ENCODE results near the gene TMEM247. TPM values are rescaled to one million over a fixed set of nuclear protein-coding genes. Genes with fewer than 3 reads are reported as not detected.

The TMEM247 gene
- total and polyA plus RNA-seq, 10 of the 15 experiments (the other 5 are each of a cell fraction or from before 2014, with no cell fraction given) = not detected

DNA sequence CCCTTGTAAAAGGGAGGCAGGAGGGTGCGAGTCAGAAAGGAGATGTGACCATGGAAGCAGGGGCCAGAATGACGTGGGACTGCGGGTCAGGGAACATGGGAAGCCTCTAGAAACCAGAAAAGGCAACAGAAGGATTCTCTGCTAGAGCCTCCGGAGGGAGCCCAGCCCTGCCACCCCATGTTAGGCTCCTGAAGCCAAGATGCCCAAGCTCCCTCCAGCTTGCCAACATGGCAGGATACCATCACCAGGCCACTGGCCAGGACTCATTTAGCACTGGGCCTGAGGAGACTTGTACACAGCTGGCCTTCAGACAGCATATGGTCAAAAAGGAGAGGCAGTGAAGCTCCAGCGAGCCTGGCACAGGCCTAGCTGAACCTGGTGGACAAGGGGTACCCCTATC is 5.6 kb downstream of the TMEM247 start (continued):
- TF ChIP-seq, protein P1, sequence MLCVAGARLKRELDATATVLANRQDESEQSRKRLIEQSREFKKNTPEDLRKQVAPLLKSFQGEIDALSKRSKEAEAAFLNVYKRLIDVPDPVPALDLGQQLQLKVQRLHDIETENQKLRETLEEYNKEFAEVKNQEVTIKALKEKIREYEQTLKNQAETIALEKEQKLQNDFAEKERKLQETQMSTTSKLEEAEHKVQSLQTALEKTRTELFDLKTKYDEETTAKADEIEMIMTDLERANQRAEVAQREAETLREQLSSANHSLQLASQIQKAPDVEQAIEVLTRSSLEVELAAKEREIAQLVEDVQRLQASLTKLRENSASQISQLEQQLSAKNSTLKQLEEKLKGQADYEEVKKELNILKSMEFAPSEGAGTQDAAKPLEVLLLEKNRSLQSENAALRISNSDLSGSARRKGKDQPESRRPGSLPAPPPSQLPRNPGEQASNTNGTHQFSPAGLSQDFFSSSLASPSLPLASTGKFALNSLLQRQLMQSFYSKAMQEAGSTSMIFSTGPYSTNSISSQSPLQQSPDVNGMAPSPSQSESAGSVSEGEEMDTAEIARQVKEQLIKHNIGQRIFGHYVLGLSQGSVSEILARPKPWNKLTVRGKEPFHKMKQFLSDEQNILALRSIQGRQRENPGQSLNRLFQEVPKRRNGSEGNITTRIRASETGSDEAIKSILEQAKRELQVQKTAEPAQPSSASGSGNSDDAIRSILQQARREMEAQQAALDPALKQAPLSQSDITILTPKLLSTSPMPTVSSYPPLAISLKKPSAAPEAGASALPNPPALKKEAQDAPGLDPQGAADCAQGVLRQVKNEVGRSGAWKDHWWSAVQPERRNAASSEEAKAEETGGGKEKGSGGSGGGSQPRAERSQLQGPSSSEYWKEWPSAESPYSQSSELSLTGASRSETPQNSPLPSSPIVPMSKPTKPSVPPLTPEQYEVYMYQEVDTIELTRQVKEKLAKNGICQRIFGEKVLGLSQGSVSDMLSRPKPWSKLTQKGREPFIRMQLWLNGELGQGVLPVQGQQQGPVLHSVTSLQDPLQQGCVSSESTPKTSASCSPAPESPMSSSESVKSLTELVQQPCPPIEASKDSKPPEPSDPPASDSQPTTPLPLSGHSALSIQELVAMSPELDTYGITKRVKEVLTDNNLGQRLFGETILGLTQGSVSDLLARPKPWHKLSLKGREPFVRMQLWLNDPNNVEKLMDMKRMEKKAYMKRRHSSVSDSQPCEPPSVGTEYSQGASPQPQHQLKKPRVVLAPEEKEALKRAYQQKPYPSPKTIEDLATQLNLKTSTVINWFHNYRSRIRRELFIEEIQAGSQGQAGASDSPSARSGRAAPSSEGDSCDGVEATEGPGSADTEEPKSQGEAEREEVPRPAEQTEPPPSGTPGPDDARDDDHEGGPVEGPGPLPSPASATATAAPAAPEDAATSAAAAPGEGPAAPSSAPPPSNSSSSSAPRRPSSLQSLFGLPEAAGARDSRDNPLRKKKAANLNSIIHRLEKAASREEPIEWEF (IDR thresholded peaks at IDR 0.05; ENCODE audit: insufficient replicate concordance, low read depth, low read length) = no peak
- no peak for TF ChIP-seq TARDBP (IDR thresholded peaks at IDR 0.05; ENCODE audit: borderline replicate concordance)
- TF ChIP-seq SPI1 (IDR thresholded peaks at IDR 0.05; ENCODE audit: borderline replicate concordance, insufficient read depth, low read depth, low read length) = no peak
- no peak for TF ChIP-seq NR2C1 (IDR thresholded peaks at IDR 0.05)
- no peak for TF ChIP-seq NBN (IDR thresholded peaks at IDR 0.05)
- TF ChIP-seq ZNF274 (IDR thresholded peaks at IDR 0.05; ENCODE audit: insufficient read depth, insufficient read length) = no peak
- TF ChIP-seq TCF3 (IDR thresholded peaks at IDR 0.05; ENCODE audit: borderline replicate concordance, insufficient read depth, low read depth, low read length) = no peak
- no peak for TF ChIP-seq RELA (IDR thresholded peaks at IDR 0.05; ENCODE audit: borderline replicate concordance, partially characterized antibody)
- no peak for TF ChIP-seq USF2 (IDR thresholded peaks at IDR 0.05; ENCODE audit: borderline replicate concordance, low read depth, low read length)
- no peak for TF ChIP-seq NFIC (IDR thresholded peaks at IDR 0.05; ENCODE audit: low read depth, low read length)
- no peak for TF ChIP-seq REST (IDR thresholded peaks at IDR 0.05; ENCODE audit: low read depth, low read length)

All from GM12878 (cell line).